Measurements from ENCODE around the gene ELF4. TPM values are rescaled to one million over a fixed set of nuclear protein-coding genes. Genes with fewer than 3 reads are reported as not detected.

ELF4 gene
- total RNA-seq, 1 experiment from 2014 or later: 0.81 TPM

DNA sequence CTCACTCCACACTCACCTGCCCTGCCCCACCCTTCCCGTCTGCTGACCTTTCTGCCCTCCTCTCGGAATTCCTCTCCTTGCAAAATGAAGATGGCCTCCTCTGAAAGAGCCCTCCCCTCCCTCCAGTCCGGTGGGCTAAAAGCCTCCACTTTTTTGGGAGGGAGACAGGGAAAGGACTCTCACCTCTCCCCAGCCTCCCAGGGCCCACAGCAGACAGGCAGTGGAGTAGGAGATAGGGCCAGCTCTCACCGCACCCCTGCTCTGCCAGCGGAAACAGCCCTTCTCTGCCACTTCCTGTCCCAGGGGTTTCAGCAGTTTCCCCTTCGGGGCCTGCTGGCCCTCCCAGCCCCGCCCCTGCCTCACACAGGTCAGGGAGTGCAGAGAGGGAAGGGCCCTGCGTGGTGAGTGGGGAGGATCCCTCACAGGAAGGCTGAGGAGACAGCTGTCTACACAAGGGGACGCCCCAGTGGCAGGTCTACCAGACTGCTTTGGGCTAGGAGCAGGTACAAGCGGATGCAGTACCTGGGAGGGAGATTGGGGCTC, 18.2 kb downstream of the ELF4 start:
- DNase-seq: peak; percentile 47
- H3K36me3 Mint-ChIP-seq (ENCODE audit: insufficient read depth in 1 of 3, low read depth in 3 of 3): peaks cover 0 to 4% (median 0%) of the 10 kb centered on the region in 3 experiments; a peak in 1 of 7 replicates
- Histone ChIP-seq H4K8ac (replicated peaks; ENCODE audit: insufficient read length, low read depth, low read length) (no peak overlapping the region), H3K23ac (ENCODE audit: insufficient read length, low read depth, low read length) (no peak overlapping the region), H3K23me2 (ENCODE audit: insufficient read length, low read depth, low read length, poor library complexity, severe bottlenecking) (no peaks in the 10 kb centered on the region), H3K27me3 (ENCODE audit: insufficient read depth, low read length) (no peaks in the 10 kb centered on the region), H3K18ac (ENCODE audit: insufficient read length, low read depth, low read length) (no peak overlapping the region), H4K5ac (ENCODE audit: insufficient read length, low read depth, low read length) (no peak overlapping the region), H2BK15ac (ENCODE audit: low read depth, low read length) (no peak overlapping the region), H3K27ac (ENCODE audit: insufficient read length, low read depth, low read length) (no peak overlapping the region), H3K79me1 (ENCODE audit: insufficient read depth, low read depth, low read length, poor library complexity, severe bottlenecking) (no peaks in the 10 kb centered on the region), H2BK5ac (ENCODE audit: insufficient read length, low read length) (no peak overlapping the region), H3K4me2 (ENCODE audit: insufficient read depth, insufficient read length, low read length) (no peak overlapping the region), H2AFZ (ENCODE audit: low read length) (no peak overlapping the region), H3K4me1 (ENCODE audit: insufficient read depth, low read length) (no peaks in the 10 kb centered on the region), H4K20me1 (ENCODE audit: control insufficient read depth, insufficient read depth, insufficient read length) (no peaks in the 10 kb centered on the region), H3T11ph (ENCODE audit: low read length) (no peak overlapping the region), H3K4ac (ENCODE audit: low read depth, low read length) (no peak overlapping the region), H3K56ac (ENCODE audit: insufficient read length, low read depth, low read length) (no peak overlapping the region), H4K91ac (ENCODE audit: insufficient read length, low read depth, low read length) (no peak overlapping the region), H2BK120ac (ENCODE audit: low read depth, low read length, poor library complexity, severe bottlenecking) (no peak overlapping the region), H3K9me3 (ENCODE audit: control insufficient read depth, low read depth, low read length) (peaks cover 9% of the 10 kb centered on the region), H2AK5ac (ENCODE audit: insufficient read length, low read length) (no peak overlapping the region), H2BK12ac (ENCODE audit: insufficient read length, low read depth, low read length) (no peak overlapping the region), H3K79me2 (ENCODE audit: insufficient read depth, low read length) (no peaks in the 10 kb centered on the region), H3K9ac (ENCODE audit: extremely low read depth, insufficient read length, low read length) (no peak overlapping the region), H2BK20ac (ENCODE audit: low read depth, low read length, poor library complexity, severe bottlenecking) (no peak overlapping the region), H3K14ac (ENCODE audit: insufficient read depth, low read length) (no peak overlapping the region; the same call in 1 of the 2 replicates)
- TF ChIP-seq, protein P1, sequence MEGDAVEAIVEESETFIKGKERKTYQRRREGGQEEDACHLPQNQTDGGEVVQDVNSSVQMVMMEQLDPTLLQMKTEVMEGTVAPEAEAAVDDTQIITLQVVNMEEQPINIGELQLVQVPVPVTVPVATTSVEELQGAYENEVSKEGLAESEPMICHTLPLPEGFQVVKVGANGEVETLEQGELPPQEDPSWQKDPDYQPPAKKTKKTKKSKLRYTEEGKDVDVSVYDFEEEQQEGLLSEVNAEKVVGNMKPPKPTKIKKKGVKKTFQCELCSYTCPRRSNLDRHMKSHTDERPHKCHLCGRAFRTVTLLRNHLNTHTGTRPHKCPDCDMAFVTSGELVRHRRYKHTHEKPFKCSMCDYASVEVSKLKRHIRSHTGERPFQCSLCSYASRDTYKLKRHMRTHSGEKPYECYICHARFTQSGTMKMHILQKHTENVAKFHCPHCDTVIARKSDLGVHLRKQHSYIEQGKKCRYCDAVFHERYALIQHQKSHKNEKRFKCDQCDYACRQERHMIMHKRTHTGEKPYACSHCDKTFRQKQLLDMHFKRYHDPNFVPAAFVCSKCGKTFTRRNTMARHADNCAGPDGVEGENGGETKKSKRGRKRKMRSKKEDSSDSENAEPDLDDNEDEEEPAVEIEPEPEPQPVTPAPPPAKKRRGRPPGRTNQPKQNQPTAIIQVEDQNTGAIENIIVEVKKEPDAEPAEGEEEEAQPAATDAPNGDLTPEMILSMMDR (conservative IDR thresholded peaks at IDR 0.05): no peak
- H3K27me3 Mint-ChIP-seq (ENCODE audit: low read depth): peaks cover 6% of the 10 kb centered on the region
- WGBS (ENCODE audit: extremely low coverage, insufficient read length, low lambda C conversion rate): no CpG with 5 or more reads among the region's 10 CpGs
- H3K4me3 Mint-ChIP-seq: no peak overlapping the region
- H3K4me1 Mint-ChIP-seq: peaks cover 2 to 3% of the 10 kb centered on the region in 2 experiments; a peak in 1 of 4 replicates
- H3K27ac Mint-ChIP-seq: peak overlapping the region in 1 of 3 experiments; percentile 65; a peak in 1 of 7 replicates
- peaks cover 0 to 68% of the 10 kb centered on the region in 2 experiments; a peak in 4 of 5 replicates for H3K9me3 Mint-ChIP-seq

All from H9 (cell line).